ENCODE data around the gene ZNF618.
A peak's percentile ranks its signal among the peaks of the same experiment; 100 is the strongest.
"Not testable (repeated sequence)": the region's sequence is repeated elsewhere in the genome, so short reads cannot be mapped to it uniquely, and the experiment has no call there.

The ZNF618 gene

DNA sequence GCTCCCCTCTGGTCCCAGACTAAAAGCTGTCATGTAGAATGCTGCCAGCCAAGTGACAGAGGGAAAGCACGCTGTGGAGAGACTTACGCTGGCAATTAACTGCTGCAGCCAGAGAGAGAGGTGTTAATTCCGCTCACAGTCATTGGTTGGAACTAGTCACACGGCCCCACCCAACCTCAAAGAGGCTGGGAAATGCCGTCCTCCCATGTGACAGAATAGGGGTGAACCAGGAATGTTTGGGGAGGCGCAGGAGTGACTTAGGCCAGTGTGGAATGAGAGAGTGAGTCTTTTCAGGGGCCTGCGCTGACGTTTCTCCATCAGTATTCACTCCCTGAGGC lies 114.4 kb downstream of the ZNF618 start:
- no peak for DNase-seq

DNA sequence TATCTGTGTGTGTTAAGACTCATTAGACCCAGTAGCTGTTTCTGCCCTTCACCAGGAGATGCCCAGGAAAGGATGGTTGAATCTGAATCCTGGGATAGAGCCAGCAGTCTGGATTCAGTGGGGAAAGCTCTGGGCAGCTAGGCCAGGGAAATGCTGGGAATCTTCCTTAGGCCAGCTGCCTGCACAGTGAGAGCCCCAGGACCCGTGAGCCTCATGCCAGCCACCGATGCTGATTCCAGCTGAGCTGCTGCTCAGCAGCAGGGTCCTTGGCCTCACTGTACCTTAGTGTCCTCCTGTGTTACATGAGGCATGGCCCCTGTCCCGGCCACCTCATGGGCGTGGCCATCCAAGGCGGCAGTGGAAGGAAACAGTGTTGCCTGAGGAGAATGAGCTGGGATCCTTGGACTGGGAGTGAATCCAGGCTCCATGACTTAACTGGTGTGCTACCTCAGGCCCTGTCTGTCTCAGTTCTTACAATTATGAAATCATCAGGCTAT lies 114.9 kb downstream of the ZNF618 start:
- no peak for DNase-seq

DNA sequence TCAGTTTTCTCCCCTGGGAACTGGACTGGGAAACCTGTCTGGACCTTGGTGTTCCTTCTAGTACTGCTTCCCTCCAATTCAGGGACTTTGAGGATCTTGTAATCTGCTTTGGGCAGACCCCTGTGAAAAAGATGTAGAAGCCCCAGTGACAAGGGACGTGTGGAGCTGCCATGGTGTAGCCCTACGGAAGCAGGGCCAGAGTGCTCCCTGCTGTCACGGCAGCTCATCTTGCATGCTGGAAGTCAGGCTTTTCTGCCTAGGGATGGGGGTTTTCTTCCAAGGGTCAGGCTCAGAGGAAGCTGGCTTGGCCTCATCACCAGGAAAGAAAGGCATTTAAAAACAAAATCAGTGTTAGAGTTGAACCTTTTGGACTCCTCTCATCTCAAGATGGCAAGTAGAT lies 115.6 kb downstream of the ZNF618 start:
- no peak for DNase-seq

DNA sequence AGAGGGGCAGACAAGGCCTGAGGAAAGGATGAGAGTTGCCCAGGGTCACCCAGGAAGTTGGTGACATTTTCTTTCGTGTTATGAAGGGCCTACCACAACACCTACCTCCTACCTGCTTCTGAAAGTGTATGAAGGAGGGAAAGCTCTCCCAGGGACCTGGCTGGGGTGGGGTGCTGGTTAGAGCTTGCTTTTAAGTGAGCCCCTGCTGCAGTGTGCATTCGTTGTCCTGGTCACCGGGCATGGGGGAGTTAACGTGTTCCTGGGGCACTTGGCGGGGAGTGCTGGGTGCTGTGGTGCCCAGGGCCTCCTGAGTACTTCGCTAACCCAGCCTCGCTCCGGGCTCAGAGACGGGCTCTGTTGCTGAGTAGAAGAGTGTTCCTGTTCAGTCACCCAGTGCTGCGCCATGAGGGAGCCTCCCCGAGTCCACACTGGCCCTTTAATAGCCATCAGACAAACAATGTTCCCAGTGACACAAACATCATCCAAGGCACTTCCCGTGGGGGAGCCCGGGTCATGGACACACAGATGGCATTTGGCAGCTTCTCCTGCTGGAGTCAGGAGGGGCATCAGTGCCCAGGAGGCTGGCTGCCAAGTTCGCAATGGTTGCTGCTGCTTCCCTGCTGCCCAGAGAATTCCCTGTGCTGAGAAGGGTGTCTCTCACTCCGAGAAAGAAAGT lies 116.3 kb downstream of the ZNF618 start:
- no peak for DNase-seq

DNA sequence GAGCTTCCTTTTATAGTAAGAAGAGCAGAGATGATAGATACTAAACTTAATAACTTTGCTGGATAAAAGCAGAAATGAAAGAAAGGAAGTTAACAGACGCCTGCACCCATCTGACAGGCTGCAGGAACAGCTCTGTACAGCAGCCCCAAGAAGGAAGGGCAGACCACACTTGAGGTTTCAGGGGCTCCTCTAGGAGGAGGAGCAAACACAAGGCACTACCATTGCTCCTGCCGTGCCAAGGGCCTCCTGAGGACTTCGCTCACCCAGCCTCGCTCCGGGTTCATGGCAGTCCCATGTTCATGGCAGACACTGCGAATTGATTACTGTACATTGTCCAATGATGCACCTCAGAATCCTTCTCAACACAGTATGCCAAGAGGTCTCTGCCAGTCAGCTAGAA lies 116.9 kb downstream of the ZNF618 start:
- peak; percentile 40 for DNase-seq

DNA sequence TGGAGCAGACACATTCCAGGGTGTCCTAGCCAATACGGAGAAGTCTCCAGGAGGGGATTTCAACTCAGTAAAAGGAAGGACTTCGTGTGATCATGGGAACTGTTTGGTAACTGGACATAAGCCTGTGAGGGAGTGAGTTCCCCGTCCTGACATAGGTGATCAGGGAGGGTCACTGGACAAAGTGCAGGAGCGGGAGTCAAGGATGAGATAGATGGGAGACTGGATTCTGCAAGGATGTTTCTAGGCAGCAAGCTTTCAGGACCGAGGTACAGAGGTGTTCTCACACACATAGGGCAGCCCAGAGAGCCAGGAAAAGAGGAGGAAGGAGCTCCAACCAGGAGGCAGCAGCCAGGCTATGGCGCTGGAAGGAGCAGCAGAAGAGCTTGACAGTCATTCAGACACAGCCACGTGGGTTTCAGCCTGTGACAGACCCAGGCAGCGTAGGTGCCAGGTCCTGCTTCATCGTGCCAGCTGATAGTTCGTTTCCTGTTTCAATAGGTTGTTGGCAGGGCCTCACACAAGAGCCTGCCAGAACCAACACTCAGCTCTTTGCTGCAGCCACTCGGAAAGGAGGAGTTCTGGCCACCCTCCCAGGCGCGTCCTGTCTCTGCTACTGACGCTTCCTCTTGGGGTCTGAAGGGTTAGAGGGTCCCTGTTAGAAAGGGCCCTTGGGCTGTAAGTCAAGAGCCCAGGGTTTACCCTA lies 117.9 kb downstream of the ZNF618 start:
- DNase-seq, result peak; percentile 38

DNA sequence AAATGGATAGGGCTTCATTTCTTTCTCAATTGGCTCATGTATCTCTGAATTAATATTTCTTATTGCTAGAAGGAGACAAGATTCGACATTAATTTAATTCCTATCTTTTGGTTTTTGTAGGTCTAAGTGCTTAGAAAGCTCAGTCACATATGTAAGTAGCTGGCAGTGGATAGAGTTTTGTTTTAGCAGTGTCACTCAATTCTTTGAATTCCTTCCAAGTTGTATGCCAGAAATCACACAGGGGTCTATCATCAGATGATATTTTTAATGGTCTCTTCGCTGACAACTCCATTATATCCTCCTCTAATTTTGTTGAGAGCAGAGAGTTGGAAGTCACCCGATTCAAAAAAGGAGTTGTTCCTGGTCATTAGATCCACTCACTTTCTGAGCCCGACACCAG lies 119.3 kb downstream of the ZNF618 start:
- no peak for DNase-seq

DNA sequence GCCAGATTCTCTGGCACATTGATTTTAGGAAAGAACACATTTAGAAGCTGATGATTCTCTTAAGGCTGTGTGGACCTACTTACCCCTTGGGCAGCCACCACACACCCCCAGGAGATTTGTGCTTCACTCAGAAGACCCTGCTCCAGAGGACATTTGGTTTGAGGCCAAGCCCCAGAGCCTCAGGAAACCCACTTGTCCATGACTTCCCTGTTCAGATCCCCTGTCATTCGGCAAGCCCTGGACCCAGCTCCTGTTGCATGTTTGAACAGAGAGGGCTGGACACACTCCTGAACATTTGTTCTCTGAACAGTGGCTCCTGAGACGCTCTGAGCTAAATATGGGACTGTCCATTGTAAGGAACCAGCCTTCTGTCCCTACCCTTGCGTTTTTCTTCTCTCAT lies 119.9 kb downstream of the ZNF618 start:
- DNase-seq, result no peak

DNA sequence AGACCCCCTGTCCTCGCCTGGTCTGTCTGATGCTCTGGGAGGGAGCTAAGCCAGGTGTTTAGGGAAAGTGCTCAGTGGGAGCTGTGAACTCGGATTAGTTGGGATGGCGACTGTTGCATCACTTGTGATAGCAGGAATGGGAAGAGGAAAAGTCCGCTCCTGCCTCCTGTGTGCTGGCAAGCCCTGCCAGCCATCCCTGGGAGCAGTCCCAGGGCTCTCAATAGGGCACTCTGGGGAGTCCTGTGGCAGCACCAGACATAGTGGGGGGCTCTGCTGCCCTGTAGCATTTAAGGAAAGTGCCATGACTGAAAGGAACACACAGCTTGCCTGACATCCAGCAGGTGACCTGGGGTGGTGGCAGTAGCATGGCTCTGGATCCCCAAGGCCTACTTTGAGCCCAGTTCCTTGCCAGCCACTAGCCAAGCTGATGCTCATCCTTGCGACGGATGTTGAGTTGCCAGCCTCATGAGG lies 120.5 kb downstream of the ZNF618 start:
- DNase-seq, result no peak

DNA sequence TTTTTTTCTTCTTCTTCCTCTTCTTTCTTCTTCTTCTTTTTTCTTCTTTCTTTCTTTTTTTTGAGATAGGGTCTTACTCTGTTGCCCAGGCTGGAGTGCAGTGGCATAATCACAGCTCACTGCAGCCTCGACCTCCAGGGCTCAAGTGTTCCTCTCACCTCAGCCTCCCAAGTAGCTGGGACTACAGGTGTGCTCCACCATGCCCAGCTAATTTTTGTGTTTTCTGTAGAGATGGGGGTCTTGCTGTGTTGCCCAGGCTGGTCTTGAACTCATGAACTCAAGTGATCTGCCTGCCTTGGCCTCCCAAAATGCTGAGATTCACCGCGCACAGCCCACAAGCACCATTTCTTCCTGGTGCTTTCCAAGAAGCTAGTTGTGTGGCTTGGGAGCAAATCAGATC lies 121.0 kb downstream of the ZNF618 start:
- DNase-seq, result not testable (repeated sequence)

DNA sequence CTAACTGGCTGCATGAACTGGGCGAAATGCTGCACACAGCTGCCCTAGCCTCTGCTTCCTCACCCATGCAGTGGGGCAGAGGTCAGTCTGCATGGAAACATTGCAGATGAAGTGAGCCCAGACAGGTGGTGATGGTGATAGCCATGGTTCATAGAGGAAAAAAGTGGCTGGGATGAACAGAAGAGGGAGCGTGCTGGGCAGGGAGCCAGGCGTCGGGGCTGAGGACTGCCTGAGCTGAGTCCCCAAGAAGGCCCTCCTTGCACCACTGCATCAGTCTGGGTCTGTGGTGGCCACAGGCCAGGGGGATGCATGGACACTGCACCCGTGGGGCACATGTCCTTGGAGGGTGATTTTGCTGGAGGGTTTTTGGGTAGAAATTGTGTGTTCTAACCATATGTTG lies 121.5 kb downstream of the ZNF618 start:
- no peak for DNase-seq

DNA sequence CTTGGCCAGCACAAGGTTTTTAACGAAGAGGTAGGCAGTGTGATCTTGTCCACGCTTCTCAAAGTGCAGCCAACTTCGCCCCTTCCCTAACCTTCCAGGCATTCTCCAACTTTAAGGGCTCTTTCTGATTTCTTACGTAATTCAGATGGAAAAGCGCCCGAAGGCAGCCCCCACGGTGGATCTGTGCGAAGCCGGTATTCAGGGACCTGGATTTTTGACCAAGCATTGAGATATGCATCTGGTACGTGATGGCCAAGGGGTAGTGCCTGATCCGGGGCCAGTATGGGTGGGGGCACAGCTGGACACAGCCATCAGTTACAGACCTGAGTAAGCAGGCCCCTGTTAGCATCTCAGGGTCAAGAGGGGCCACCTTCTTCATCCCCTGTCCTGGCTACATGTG lies 122.0 kb downstream of the ZNF618 start:
- no peak for DNase-seq

DNA sequence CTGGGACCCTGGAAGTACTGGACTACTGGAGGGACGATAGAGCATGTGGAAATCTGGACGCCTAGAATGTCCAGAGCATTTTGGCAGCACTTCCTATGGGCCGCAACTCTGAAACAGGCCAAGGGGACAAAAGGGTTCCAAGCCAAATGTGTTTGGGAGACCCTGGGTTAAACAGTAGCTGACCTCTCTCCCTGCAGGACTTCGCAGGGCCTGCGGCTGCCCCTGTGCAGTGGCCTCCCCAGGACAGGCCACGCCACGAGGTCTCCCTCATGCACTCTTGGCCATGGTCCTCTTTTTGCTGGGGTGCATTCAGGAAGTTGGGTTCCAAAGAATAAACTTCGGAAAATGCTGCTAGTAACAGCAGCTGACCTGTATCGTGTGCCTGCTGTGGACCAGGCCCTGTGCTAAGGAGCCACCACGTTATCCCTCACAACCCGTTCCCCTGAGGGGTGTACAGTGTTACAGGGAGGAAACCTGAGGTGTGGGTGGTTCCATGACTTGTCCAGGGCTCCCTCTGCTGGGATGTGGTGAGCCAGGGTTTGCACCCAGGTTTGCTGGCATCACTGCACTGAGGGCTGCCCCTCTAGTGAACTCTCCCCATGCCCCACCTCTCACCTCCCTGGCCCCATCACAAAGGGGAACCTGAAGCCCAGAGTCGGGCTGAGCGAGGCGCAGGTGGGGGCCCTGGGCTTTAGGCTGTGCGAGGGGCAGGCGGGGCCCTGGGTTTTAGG lies 122.6 kb downstream of the ZNF618 start:
- no peak for DNase-seq

DNA sequence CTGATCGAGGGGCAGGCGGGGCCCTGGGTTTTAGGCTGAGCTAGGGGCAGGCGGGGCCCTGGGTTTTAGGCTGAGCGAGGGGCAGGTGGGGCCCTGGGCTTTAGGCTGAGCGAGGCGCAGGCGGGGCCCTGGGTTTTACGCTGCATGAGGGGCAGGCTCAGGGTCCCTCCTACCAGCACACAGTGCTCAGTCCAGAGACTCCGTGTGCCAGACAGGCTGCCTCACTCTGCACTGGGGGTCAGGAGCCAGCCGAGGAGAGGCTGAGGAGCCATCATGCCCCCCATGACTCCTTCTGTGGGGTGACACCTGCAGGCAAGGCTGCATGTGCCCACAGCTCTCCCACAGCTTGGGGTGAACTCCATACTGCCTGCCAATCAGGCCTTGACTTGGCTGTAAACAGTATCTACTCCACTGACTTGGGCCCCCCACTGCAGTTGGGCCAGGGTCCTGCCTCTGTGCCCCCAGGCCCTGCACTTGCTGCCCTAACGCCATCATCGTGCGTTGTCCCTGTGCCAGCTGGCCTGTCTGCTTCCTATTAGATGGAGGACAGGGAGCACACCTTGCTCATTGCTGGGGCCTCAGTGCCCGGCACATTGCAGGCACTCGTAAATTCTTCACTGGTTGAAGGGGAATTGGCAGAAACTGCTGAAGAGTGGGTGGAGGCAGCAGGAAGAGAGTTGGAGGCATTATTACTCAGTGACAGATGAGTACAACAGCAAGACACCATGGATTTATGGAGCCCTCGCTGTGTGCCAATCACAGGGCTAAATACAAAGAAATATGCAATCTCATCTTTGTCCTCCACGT lies 123.3 kb downstream of the ZNF618 start:
- DNase-seq, result peak; percentile 31

DNA sequence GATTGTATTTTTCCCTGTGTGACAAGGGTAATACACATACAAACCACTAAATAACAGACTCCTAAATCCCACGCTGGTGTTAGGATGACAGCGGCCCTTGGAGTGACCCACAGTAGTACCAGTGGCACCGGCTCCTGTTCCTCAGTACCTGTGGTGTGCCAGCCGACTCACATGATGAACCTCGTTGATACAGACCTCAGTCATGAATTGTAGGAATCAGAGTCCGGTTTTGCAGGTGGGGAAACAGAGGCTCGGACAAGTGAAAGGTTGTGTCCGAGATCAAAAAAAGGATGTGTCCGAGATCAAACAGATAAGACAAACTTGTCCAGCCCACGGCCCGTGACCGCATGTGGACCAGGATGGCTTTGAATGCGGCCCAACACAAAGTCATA lies 124.0 kb downstream of the ZNF618 start:
- no peak for DNase-seq

DNA sequence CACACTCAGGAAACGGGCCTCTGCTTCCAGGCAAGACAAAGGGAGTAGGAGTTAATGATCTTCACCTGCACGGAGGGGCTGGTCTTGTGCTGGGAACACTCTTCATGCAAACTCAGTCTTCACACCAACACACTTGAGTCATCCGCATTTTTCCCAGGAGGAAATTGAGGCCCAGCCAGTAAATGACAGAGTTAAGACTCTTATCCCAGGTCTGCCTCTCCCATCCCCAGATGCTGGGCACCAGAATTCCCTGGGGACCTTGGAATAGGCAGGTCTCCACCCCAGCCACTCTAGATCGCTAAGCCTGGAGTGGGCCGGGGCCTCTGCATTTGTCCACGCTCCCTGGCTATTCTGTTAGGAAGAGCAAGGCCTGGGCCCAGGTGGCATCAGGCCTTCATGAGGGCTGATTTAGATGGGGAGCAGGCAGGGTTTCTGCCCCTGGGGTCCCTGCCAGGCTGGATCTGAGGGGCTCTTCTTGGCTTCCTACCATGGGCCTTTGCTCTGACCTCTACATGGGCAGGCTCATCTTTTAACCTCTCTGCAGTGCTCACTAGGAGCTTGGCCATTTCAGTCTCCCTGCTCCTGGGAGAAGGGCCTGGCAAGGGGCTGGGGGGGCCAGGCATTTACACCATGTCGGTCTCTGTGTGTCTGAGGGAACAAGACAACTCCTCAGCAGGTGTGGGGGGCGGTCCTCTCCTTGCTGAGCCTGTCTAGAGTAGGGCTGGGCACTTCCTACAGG lies 124.7 kb downstream of the ZNF618 start:
- no peak for DNase-seq

DNA sequence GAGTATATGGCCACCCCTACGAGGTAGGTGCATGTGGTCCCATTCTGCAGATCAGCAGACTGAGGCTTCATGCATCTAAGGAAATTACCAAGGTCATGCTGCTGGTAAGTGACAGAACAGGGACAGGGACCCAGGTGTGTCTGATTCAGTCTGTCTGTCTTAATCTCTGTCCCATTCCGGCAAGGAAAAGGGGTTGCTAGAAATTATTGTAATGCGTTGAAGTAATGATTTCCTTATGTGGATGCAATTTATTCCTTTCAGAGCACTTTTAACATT lies 125.2 kb downstream of the ZNF618 start:
- DNase-seq, result no peak

DNA sequence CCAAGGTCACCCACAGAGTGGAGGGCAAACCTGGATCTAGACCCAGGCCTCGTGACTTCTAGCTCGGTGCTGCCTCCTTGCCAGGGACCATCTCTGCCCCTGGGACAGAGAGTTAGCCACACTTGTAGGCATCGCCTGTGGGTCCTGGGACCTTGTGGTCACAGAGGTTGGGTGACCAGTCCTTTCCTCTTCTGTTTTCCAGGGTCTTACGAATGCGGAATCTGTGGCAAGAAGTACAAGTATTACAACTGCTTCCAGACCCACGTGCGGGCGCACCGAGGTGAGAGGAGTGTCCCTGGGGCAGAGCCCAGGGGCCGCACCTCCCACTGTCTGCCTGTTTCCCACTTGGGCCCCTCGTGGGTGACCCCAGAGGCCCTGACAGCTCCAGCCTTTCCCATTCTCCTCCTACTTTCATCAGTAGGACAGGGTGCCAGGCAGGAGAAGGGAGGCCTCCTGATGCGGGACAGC lies 125.7 kb downstream of the ZNF618 start:
- DNase-seq, result no peak

DNA sequence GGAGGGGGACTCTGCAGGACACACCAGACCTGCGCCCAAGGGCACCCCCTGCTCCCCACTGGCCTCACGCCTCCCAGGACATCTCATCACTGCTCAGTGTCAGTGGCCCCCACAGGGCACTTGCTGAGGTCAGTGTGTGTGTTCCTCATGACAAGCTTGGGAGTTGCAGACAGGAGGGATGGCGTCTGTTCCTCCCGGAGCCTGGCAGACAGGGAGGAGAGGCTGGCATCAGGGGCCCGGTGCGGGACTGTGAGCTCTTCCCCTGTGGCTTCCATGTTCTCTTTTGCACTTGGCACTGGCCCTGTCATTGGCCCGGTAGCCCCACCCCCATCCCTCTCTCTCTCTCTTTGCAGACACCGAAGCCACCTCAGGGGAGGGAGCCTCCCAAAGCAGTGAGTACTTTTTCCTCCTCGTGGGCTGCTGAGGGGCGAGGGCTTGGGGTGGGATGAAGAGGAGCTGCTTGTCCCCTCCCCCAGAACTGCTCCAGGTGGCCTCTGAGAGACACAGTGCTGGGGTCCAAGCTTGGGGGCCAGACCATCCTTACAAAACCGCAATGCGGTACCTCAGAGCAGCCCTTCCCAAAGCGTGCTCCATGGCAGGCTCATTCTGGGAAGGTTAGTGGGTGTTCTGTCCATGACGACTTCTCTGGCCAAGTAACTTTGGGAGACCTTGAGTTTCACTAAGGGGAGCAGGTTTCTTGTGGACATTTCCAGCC lies 126.3 kb downstream of the ZNF618 start:
- no peak for DNase-seq

DNA sequence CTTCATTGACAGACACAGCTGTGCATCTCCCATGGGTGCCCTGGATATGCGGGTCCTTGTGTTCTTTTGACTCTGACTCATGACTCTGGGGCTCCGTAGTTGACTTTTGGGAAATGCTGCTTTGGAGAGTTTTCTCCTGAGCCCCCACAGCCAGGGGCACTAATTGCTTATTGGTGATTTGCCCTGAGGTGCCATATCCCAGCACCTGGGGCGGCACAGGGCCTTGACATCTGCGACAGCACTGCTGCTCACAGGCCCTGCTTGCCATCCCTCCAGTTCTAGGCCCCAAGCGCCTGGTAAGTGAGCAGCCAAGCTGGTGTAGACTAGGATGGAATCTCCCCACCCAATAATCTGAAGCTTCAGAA lies 126.9 kb downstream of the ZNF618 start:
- DNase-seq, result no peak

DNA sequence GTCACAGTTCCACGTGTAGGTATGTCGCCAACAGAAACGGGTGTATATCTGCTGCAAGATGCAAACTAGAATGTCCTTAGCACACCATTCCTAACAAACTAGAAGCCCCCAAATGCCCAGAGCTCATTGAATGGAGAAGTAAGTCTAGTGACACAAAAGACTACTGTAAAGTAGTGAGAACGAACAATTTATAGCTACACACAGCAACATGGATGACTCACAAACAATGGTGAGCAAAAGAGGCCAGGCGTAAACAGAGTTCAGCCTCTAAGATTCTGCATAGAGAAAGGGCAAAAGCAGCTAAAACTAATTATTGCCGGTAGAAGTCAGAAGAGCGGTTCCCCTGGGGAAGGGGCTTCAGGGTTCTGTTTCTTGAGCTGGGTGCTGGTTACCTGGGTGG lies 127.2 kb downstream of the ZNF618 start:
- DNase-seq, result no peak

DNA sequence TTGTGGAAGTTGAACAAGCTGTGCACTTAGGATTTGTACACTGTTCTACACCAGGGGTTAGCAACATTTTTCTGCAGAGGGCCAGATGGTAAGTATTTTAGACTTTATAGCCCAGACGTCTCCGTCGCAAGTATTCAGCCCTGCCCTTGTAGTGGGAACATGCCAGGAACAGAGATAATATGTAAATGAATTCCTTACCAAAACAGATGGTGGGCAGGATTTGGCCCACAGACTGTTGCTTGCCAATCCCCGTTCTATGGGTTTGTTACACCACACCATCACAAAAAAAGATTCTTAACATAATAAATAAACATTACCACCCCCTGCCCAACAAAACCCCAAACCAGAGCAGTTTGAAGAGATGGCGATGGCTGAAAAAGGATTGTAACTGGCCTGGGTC lies 127.6 kb downstream of the ZNF618 start:
- no peak for DNase-seq

Measured in suppressor macrophage treated with lipopolysaccharide for 4 hours (primary cell).